ENCODE results near the gene SSBP4. TPM values are rescaled to one million over a fixed set of nuclear protein-coding genes. Genes with fewer than 3 reads are reported as not detected.

Gene SSBP4
- total and polyA plus RNA-seq, 9 of the 15 experiments (the other 6 are each of a cell fraction or from before 2014, with no cell fraction given) = 1.1 to 189 (median 39.0) TPM

- TF ChIP-seq HMBOX1 (IDR thresholded peaks at IDR 0.05) = peak; percentile 52; the same call in 1 of the 2 replicates
- peak; percentile 16 to 82; a peak in 3 of 4 replicates for TF ChIP-seq RCOR1 (IDR thresholded peaks at IDR 0.05; ENCODE audit: borderline replicate concordance in 1 of 2, low read depth in 2 of 2, low read length in 2 of 2)
- peak; percentile 65; the same call in 1 of the 2 replicates for TF ChIP-seq RHOXF2B (CRISPR knock-in tag; conservative IDR thresholded peaks at IDR 0.05)
- TF ChIP-seq ZNF398 (CRISPR knock-in tag; IDR thresholded peaks at IDR 0.05) = no peak
- peak; percentile 95 for TF ChIP-seq NCOR1 (IDR thresholded peaks at IDR 0.05)
- no peak for TF ChIP-seq ZFP1 (CRISPR knock-in tag; IDR thresholded peaks at IDR 0.05)
- peak; percentile 31; the same call in 1 of the 2 replicates for TF ChIP-seq ZNF830 (CRISPR knock-in tag; IDR thresholded peaks at IDR 0.05)
- TF ChIP-seq MIER1 (IDR thresholded peaks at IDR 0.05; ENCODE audit: low read depth) = 0 out of 2 replicates have a peak, but pooled peaks have one; percentile 53
- peak; percentile 97 for TF ChIP-seq ELF1 (tag; IDR thresholded peaks at IDR 0.05)
- TF ChIP-seq SIX5 (IDR thresholded peaks at IDR 0.05; ENCODE audit: borderline replicate concordance in 1 of 2, insufficient read depth in 1 of 2, low read depth in 1 of 2, low read length in 2 of 2) = no peak
- TF ChIP-seq CREB3 (tag; conservative IDR thresholded peaks at IDR 0.05; ENCODE audit: low read depth) = peak; percentile 83
- TF ChIP-seq FOXA1 (IDR thresholded peaks at IDR 0.05; ENCODE audit: borderline replicate concordance) = no peak
- peak; percentile 77; the same call in 1 of the 2 replicates for TF ChIP-seq NKRF (IDR thresholded peaks at IDR 0.05; ENCODE audit: borderline replicate concordance)
- TF ChIP-seq SOX6 (IDR thresholded peaks at IDR 0.05) = peak; percentile 83
- TF ChIP-seq MCM7 (IDR thresholded peaks at IDR 0.05) = no peak
- no peak for TF ChIP-seq POLR2AphosphoS2 (IDR thresholded peaks at IDR 0.05; ENCODE audit: low read length)
- TF ChIP-seq MLLT1 (IDR thresholded peaks at IDR 0.05) = peak; percentile 62 to 85
- peak; percentile 92 for TF ChIP-seq EP300 (IDR thresholded peaks at IDR 0.05; ENCODE audit: low read length)
- peak; percentile 80 for TF ChIP-seq HINFP (tag; conservative IDR thresholded peaks at IDR 0.05; ENCODE audit: low read depth)
Observed at GRCh38 chr19:18373892-18374629, 45.1 kb upstream of the SSBP4 start (continued).

Measured in K562 (cell line).